Sigmoid colon (tissue), 7 donors: ENCODE results near the gene PKN1. TPM values are rescaled to one million over a fixed set of nuclear protein-coding genes. Genes with fewer than 3 reads are reported as not detected.

Experiments
- DNase-seq: peaks from one replicate; pipeline ENCODE4 v3.0.0-alpha.2; 2019
- H3K27ac ChIP-seq, 4 donors: fragments of 200-600 bp; sonication (generic); one replicate each; pipeline ENCODE4 v1.5.1; 2016 to 2019; ENCODE audit warnings: mild to moderate bottlenecking in 1 of 4
- H3K27me3 ChIP-seq, 3 donors: fragments of 200-600 bp; sonication (generic); one replicate each; pipeline ENCODE4 v1.5.1; 2019; ENCODE audit warnings: mild to moderate bottlenecking in 1 of 3
- H3K36me3 ChIP-seq, 4 donors: fragments of 200-600 bp; sonication (generic); one replicate each; pipeline ENCODE4 v1.5.1; 2016 to 2019
- H3K4me1 ChIP-seq, 4 donors: fragments of 200-600 bp; sonication (generic); one replicate each; pipeline ENCODE4 v1.5.1; 2017 to 2019
- H3K4me3 ChIP-seq, 4 donors: fragments of 200-600 bp; sonication (generic); one replicate each; pipeline ENCODE4 v1.5.1; 2017 to 2019; ENCODE audit warnings: mild to moderate bottlenecking in 2 of 4, moderate library complexity in 1 of 4
- H3K9me3 ChIP-seq, 4 donors: fragments of 200-600 bp in 3 of 4; sonication (generic) in 3 of 4; one replicate each; pipeline versions ENCODE4 v1.5.1 to v1.6.1; 2013 to 2019
- EP300 ChIP-seq, 4 donors: sonication (generic); formaldehyde crosslinking; IDR thresholded peaks; one replicate each; pipeline ENCODE4 v1.6.1; 2017; ENCODE audit warnings: antibody characterized with exemption in 4 of 4
- POLR2A ChIP-seq, 2 donors: fragments of 450-650 bp; IDR thresholded peaks; one replicate each; pipeline ENCODE4 v1.6.1; 2016; ENCODE audit warnings: antibody characterized with exemption in 2 of 2, mild to moderate bottlenecking in 2 of 2, moderate library complexity in 2 of 2
- POLR2AphosphoS5 ChIP-seq, 4 donors: sonication (generic); formaldehyde crosslinking; IDR thresholded peaks; one replicate each; pipeline ENCODE4 v1.6.1; 2017; ENCODE audit warnings: antibody characterized with exemption in 4 of 4
- WGBS, 2 donors: extraction: QIAGEN DNeasy Blood & Tissue Kit; methylation state at CpG; one replicate each; pipeline ENCODE4 v1.1.7; 2013; 5-methylcytosine and 5-hydroxymethylcytosine counted together
- intact Hi-C: fragments of 100-400 bp; cut with DNase I; formaldehyde crosslinking; loops from one replicate; pipeline ENCODE4 v1.15.1; 2023
- polyA plus RNA-seq, 3 donors: library from polyadenylated mRNA; stranded (reverse); fragments of 200-250 nt; gene quantifications; one replicate each; pipeline ENCODE4 v1.2.3, GENCODE V29; 2013
- total RNA-seq, 4 donors: library from RNA; depleted of rRNA; stranded (reverse); fragments of >200 nt; gene quantifications; one replicate each; pipeline ENCODE4 v1.1.0, GENCODE V29; 2016
- TF ChIP-seq, protein P1 (sequence below), 4 experiments: fragments of 450-650 bp in 3 of 4; fragments of 200-600 bp in 1 of 4; IDR thresholded peaks; one replicate each; pipeline ENCODE4 v1.5.1; 2016 to 2019; ENCODE audit warnings: antibody characterized with exemption in 4 of 4, mild to moderate bottlenecking in 3 of 4, moderate library complexity in 2 of 4
- donor health status: healthy with polysubstance abuse.
- donor health status: Bipolar disorder and iron deficiency.
- donor health status: healthy.

Gene PKN1
- total and polyA plus RNA-seq, 7 donors: 20.8 to 126 (median 79.2) TPM

- peaks cover 0 to 35% (median 21%) of the 10 kb centered on the region in 4 donors for H3K4me1 ChIP-seq
- no peaks in the 10 kb centered on the region for H3K9me3 ChIP-seq
- no peak for DNase-seq
- H3K27me3 ChIP-seq: peaks cover 3 to 17% (median 9%) of the 10 kb centered on the region in 3 donors
- H3K27ac ChIP-seq: no peak overlapping the region
- 87 to 93% methylated on average over 14 of the region's 14 CpGs for WGBS, 2 donors
- intact Hi-C loops: no loop called here
- no peak for TF ChIP-seq EP300 (IDR thresholded peaks at IDR 0.05)
- no peak for TF ChIP-seq POLR2AphosphoS5 (IDR thresholded peaks at IDR 0.05)
- TF ChIP-seq, protein P1, sequence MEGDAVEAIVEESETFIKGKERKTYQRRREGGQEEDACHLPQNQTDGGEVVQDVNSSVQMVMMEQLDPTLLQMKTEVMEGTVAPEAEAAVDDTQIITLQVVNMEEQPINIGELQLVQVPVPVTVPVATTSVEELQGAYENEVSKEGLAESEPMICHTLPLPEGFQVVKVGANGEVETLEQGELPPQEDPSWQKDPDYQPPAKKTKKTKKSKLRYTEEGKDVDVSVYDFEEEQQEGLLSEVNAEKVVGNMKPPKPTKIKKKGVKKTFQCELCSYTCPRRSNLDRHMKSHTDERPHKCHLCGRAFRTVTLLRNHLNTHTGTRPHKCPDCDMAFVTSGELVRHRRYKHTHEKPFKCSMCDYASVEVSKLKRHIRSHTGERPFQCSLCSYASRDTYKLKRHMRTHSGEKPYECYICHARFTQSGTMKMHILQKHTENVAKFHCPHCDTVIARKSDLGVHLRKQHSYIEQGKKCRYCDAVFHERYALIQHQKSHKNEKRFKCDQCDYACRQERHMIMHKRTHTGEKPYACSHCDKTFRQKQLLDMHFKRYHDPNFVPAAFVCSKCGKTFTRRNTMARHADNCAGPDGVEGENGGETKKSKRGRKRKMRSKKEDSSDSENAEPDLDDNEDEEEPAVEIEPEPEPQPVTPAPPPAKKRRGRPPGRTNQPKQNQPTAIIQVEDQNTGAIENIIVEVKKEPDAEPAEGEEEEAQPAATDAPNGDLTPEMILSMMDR (IDR thresholded peaks at IDR 0.05): no peak
- TF ChIP-seq POLR2A (IDR thresholded peaks at IDR 0.05): no peak
- H3K36me3 ChIP-seq: peaks cover 0 to 46% (median 21%) of the 10 kb centered on the region in 4 donors
- H3K4me3 ChIP-seq: no peak overlapping the region
Observed at GRCh38 chr19:14479309-14479974, 46.3 kb downstream of the PKN1 start.

GRCh38 chr19:14479975-14480699 lies 47.0 kb downstream of the PKN1 start:
- peaks cover 3 to 10% (median 4%) of the 10 kb centered on the region in 3 donors for H3K27me3 ChIP-seq
- no peaks in the 10 kb centered on the region for H3K9me3 ChIP-seq
- no peak for DNase-seq
- peaks cover 0 to 46% (median 21%) of the 10 kb centered on the region in 4 donors for H3K36me3 ChIP-seq
- peaks cover 0 to 29% (median 17%) of the 10 kb centered on the region in 4 donors for H3K4me1 ChIP-seq
- no peak overlapping the region for H3K4me3 ChIP-seq
- WGBS, 2 donors: 56 to 65% methylated on average over 43 of the region's 43 CpGs
- intact Hi-C loops: no loop called here
- no peak for TF ChIP-seq POLR2AphosphoS5 (IDR thresholded peaks at IDR 0.05)
- TF ChIP-seq, protein P1 (IDR thresholded peaks at IDR 0.05): peak; percentile 45 to 85 (median 65)
- no peak overlapping the region for H3K27ac ChIP-seq

GRCh38 chr19:14480700-14481079 lies 47.6 kb downstream of the PKN1 start:
- no peak overlapping the region for H3K27ac ChIP-seq
- H3K9me3 ChIP-seq: no peaks in the 10 kb centered on the region
- TF ChIP-seq, protein P1 (IDR thresholded peaks at IDR 0.05): no peak
- TF ChIP-seq POLR2A (IDR thresholded peaks at IDR 0.05) (no peak), POLR2AphosphoS5 (IDR thresholded peaks at IDR 0.05) (no peak), EP300 (IDR thresholded peaks at IDR 0.05) (no peak)
- no peak for DNase-seq
- peaks cover 0 to 46% (median 21%) of the 10 kb centered on the region in 4 donors for H3K36me3 ChIP-seq
- H3K4me1 ChIP-seq: peaks cover 0 to 24% (median 11%) of the 10 kb centered on the region in 4 donors
- 75 to 87% methylated on average over 5 of the region's 5 CpGs for WGBS, 2 donors
- H3K27me3 ChIP-seq: peaks cover 0 to 4% (median 0%) of the 10 kb centered on the region in 3 donors
- no peak overlapping the region for H3K4me3 ChIP-seq
- intact Hi-C loops: no loop called here

- DNase-seq: no peak
- peaks cover 0 to 46% (median 21%) of the 10 kb centered on the region in 4 donors for H3K36me3 ChIP-seq
Observed at GRCh38 chr19:14482172-14482941, 49.3 kb downstream of the PKN1 start.

More at GRCh38 chr19:14482172-14482941, 49.3 kb downstream of the PKN1 start:
- Histone ChIP-seq H3K9me3 (no peaks in the 10 kb centered on the region), H3K4me1 (peaks cover 0 to 12% (median 5%) of the 10 kb centered on the region in 4 donors), H3K4me3 (no peak overlapping the region), H3K27ac (no peak overlapping the region), H3K27me3 (no peaks in the 10 kb centered on the region)
- TF ChIP-seq POLR2AphosphoS5 (IDR thresholded peaks at IDR 0.05) (no peak), POLR2A (IDR thresholded peaks at IDR 0.05) (no peak), EP300 (IDR thresholded peaks at IDR 0.05) (no peak)
- TF ChIP-seq, protein P1 (IDR thresholded peaks at IDR 0.05): no peak
- intact Hi-C loops: no loop called here
- 93 to 95% methylated on average over 18 of the region's 18 CpGs for WGBS, 2 donors
